HepG2 (cell line): Measurements from ENCODE around the gene KLF5. TPM values are rescaled to one million over a fixed set of nuclear protein-coding genes. Genes with fewer than 3 reads are reported as not detected.

Source experiments
- ATAC-seq: fragments of 200-7000 bp; cut with Tn5 transposase; 3 replicates; pipeline ENCODE4 v1.9.1; 2020; ENCODE audit warnings: mild to moderate bottlenecking, moderate library complexity
- BruUV-seq: library from RNA; stranded (reverse); fragments of 400-500 nt; replicated peaks from 2 replicates; lab custom pipeline; 2021; lab: Mats Ljungman, UMichigan
- CTCF ChIA-PET: fragments of 300-600 bp; formaldehyde crosslinking; extraction: SDS; loops from one replicate; lab custom pipeline; 2021; ENCODE audit warnings: low total read pairs, inconsistent platforms, low intra/inter-chr PET ratio; lab: Yijun Ruan, JAX
- POLR2A ChIA-PET: fragments of 350-600 bp; sonication (Branson Sonifier 250); formaldehyde crosslinking; loops from one replicate; lab custom pipeline; 2020; ENCODE audit warnings: antibody characterized with exemption, inconsistent platforms; lab: Yijun Ruan, JAX
- DNase-seq: peaks from one replicate; pipeline ENCODE4 v3.0.0-alpha.2; 2015; ENCODE audit warnings: low spot score
- FAIRE-seq: peaks from 3 replicates; lab custom pipeline; 2011; peaks lifted over from hg19 to GRCh38; lab: Jason Lieb, UNC
- H2AFZ ChIP-seq: one replicate; pipeline ENCODE4 v1.6.1; 2011; ENCODE audit warnings: low read length, inconsistent platforms
- H3K27ac ChIP-seq: fragments of 300-600 bp; 3 replicates; pipeline ENCODE4 v1.8.0; 2011; ENCODE audit warnings: mixed run types, mild to moderate bottlenecking, mixed read lengths, low read length, inconsistent platforms; ENCODE audit not compliant: insufficient read depth; ENCODE audit errors: extremely low read length
- H3K27me3 ChIP-seq, 2 experiments: fragments of 200-600 bp in 1 of 2; 2 replicates in 1 of 2; 3 replicates in 1 of 2; pipeline versions ENCODE4 v1.6.0 to v1.8.0; 2011; ENCODE audit warnings: low read length in 2 of 2, mild to moderate bottlenecking in 2 of 2, moderate library complexity in 2 of 2, inconsistent platforms in 1 of 2; ENCODE audit not compliant: insufficient read depth in 2 of 2, control insufficient read depth in 1 of 2
- H3K36me3 ChIP-seq, 2 experiments: fragments of 200-600 bp in 1 of 2; replicated peaks in 1 of 2; 2 replicates in 1 of 2; 3 replicates in 1 of 2; pipeline versions ENCODE4 v1.5.1 to v1.8.0; 2011; ENCODE audit warnings: low read length in 2 of 2, inconsistent platforms in 1 of 2; ENCODE audit not compliant: insufficient read depth in 2 of 2, control insufficient read depth in 1 of 2
- H3K4me1 ChIP-seq: 2 replicates; pipeline ENCODE4 v1.5.1; 2012; ENCODE audit warnings: low read length, inconsistent platforms; ENCODE audit not compliant: insufficient read depth
- H3K4me2 ChIP-seq: 2 replicates; pipeline ENCODE4 v1.6.0; 2011; ENCODE audit warnings: low read depth, low read length, inconsistent platforms
- H3K4me3 ChIP-seq, 3 experiments: fragments of 200-600 bp in 1 of 3; sonication (generic), shearing (Covaris generic) in 1 of 3; replicated peaks in 1 of 3; 2 replicates each; pipeline ENCODE4 v1.5.1; 2011 to 2016; ENCODE audit warnings: low read length in 3 of 3, inconsistent platforms in 2 of 3, low read depth in 2 of 3, mild to moderate bottlenecking in 2 of 3, control low read depth in 1 of 3, mixed read lengths in 1 of 3; ENCODE audit not compliant: insufficient read depth in 1 of 3
- H3K79me2 ChIP-seq: one replicate; pipeline ENCODE4 v1.6.1; 2011; ENCODE audit warnings: low read length, inconsistent platforms; ENCODE audit not compliant: insufficient read depth
- H3K9ac ChIP-seq: 2 replicates; pipeline ENCODE4 v1.6.0; 2011; ENCODE audit warnings: mild to moderate bottlenecking, low read depth, low read length, inconsistent platforms; ENCODE audit not compliant: insufficient read depth
- H3K9me3 ChIP-seq: 2 replicates; pipeline ENCODE4 v1.5.1; 2012; ENCODE audit warnings: mild to moderate bottlenecking, low read length
- H4K20me1 ChIP-seq: 2 replicates; pipeline ENCODE4 v1.6.0; 2011; ENCODE audit warnings: inconsistent platforms, mild to moderate bottlenecking, low read length, moderate library complexity; ENCODE audit not compliant: insufficient read depth
- CREBL2 ChIP-seq: sonication (generic); formaldehyde crosslinking; IDR thresholded peaks from 2 replicates; pipeline ENCODE4 v1.8.1; 2023; ENCODE audit warnings: missing genetic modification reagents, mild to moderate bottlenecking, borderline replicate concordance
- HOXA7 ChIP-seq: sonication (generic); formaldehyde crosslinking; IDR thresholded peaks from 2 replicates; pipeline ENCODE4 v1.8.1; 2022; ENCODE audit warnings: mild to moderate bottlenecking, missing genetic modification reagents, moderate library complexity
- KLF9 ChIP-seq: IDR thresholded peaks from 2 replicates; pipeline ENCODE4 v1.6.1; 2016; ENCODE audit warnings: low read depth
- MAZ ChIP-seq, 2 experiments: sonication (generic) in 1 of 2; formaldehyde crosslinking in 1 of 2; IDR thresholded peaks; 2 replicates each; pipeline versions ENCODE4 v1.5.0 to v1.6.1; 2012 to 2020; ENCODE audit warnings: low read depth in 2 of 2, mild to moderate bottlenecking in 2 of 2, borderline replicate concordance in 1 of 2, improper control_type of control experiment in 1 of 2, low read length in 1 of 2, missing genetic modification reagents in 1 of 2, moderate library complexity in 1 of 2
- MIER2 ChIP-seq: IDR thresholded peaks from 2 replicates; pipeline ENCODE4 v1.6.1; 2016; ENCODE audit warnings: missing biosample characterization, missing genetic modification reagents
- MTA3 ChIP-seq: sonication (generic); formaldehyde crosslinking; IDR thresholded peaks from 2 replicates; pipeline ENCODE4 v1.4.0; 2020; ENCODE audit warnings: missing genetic modification reagents
- MXD4 ChIP-seq: IDR thresholded peaks from 2 replicates; pipeline ENCODE4 v1.6.1; 2016; ENCODE audit warnings: mild to moderate bottlenecking, missing biosample characterization, missing genetic modification reagents
- PHF21A ChIP-seq: sonication (generic); formaldehyde crosslinking; IDR thresholded peaks from 2 replicates; pipeline ENCODE4 v1.5.0; 2020; ENCODE audit warnings: mild to moderate bottlenecking, missing genetic modification reagents
- SSRP1 ChIP-seq: IDR thresholded peaks from 2 replicates; pipeline ENCODE4 v1.6.1; 2016; ENCODE audit warnings: control low read depth
- ZFP36L1 ChIP-seq: sonication (generic); formaldehyde crosslinking; IDR thresholded peaks from 2 replicates; pipeline ENCODE4 v1.8.0; 2022; ENCODE audit warnings: mild to moderate bottlenecking, missing genetic modification reagents, moderate library complexity
- ZNF207 ChIP-seq: fragments of 450-650 bp; IDR thresholded peaks from 2 replicates; pipeline ENCODE4 v1.6.1; 2016; ENCODE audit warnings: antibody characterized with exemption, borderline replicate concordance
- ZNF318 ChIP-seq: sonication (generic); formaldehyde crosslinking; IDR thresholded peaks from 2 replicates; pipeline ENCODE4 v1.4.0; 2020; ENCODE audit warnings: mild to moderate bottlenecking, missing genetic modification reagents
- WGBS: methylation state at CpG from one replicate; pipeline ENCODE4 v1.1.6; 2017; ENCODE audit warnings: low lambda C conversion rate; 5-methylcytosine and 5-hydroxymethylcytosine counted together
- in situ Hi-C: cut with HindIII; loops from 2 replicates; pipeline ENCODE4 v1.10.0; 2017; ENCODE audit warnings: low pct_unique_long_range_greater_than_20kb; ENCODE audit not compliant: extremely low pct_ligation_motif_present
- intact Hi-C: fragments of 100-400 bp; cut with micrococcal nuclease; formaldehyde crosslinking; loops from one replicate; pipeline ENCODE4 v1.10.0; 2022; ENCODE audit not compliant: unreplicated experiment
- polyA plus RNA-seq, 8 experiments: library from polyadenylated mRNA; depleted of rRNA in 3 of 8; stranded (reverse) in 7 of 8; unstranded in 1 of 8; fragments of >200 nt; fragmentation: Illumina TruSeq in 4 of 8; extraction: Trizol in 4 of 8; gene quantifications; 2 replicates each; pipeline versions ENCODE4 v1.2.1 to v1.2.3, GENCODE V29; 2011 to 2016; ENCODE audit warnings: low read depth in 4 of 8, missing spikeins in 1 of 8, mixed read lengths in 1 of 8; ENCODE audit not compliant: insufficient read depth in 1 of 8
- total RNA-seq, 5 experiments: library from RNA; depleted of rRNA; stranded (reverse); fragments of >200 nt; fragmentation: Illumina TruSeq; extraction: Trizol; gene quantifications; 2 replicates each; pipeline ENCODE4 v1.2.3, GENCODE V29; 2016; ENCODE audit warnings: low read depth in 1 of 5
- TF ChIP-seq, protein P1 (sequence below): sonication (generic); formaldehyde crosslinking; IDR thresholded peaks from 2 replicates; pipeline ENCODE4 v1.4.0; 2020; ENCODE audit warnings: mild to moderate bottlenecking, missing genetic modification reagents
- TF ChIP-seq, protein P2 (sequence below): fragments of 450-650 bp; IDR thresholded peaks from 2 replicates; pipeline ENCODE4 v1.6.1; 2017

KLF5 gene
- total and polyA plus RNA-seq, 2 of the 13 experiments (the other 11 are each of a cell fraction or from before 2014, with no cell fraction given) = 1.7 to 9.2 TPM

DNA sequence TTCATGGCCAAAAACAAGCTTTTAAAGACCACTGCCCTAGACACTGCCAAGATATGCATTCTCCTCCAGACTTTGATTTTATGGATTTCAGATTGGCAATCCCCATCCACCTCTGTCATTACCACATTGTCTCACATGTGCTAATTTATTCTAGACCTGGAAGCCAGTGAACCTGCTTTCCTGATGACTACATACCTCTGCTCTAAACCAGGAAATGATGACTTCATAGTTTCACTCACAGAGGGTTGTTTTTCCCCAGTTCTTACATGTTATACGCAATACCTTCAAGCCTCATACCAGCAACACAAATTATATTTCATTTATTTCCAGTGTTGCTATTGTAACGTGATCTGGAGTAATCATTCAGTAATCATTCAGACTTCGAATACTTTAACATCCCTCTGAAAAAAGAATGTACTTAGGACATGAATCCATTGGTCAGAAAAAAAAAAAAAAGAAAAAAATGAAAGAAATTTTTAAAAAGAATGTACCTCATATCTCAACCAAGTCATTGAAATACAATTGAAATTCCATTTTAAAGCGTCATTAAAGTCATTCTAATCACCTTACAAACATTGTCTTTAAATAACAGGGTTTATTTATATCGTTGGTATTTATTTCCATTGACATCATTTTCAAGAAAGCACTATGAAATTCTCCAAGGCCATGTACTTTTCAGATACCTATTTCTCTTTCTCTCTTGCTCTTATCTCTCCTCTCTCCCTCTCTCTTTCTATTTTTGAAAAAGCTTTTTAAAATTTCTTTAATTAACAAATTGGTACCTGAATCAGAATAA is 33.4 kb upstream of the KLF5 start:
- Histone ChIP-seq H3K9me3 (no peaks in the 10 kb centered on the region), H3K9ac (no peak overlapping the region), H3K27me3 (no peaks in the 10 kb centered on the region), H3K36me3 (no peaks in the 10 kb centered on the region), H2AFZ (no peak overlapping the region), H3K4me1 (no peaks in the 10 kb centered on the region), H3K79me2 (no peaks in the 10 kb centered on the region), H4K20me1 (no peaks in the 10 kb centered on the region), H3K4me3 (no peak overlapping the region), H3K27ac (no peak overlapping the region), H3K4me2 (no peak overlapping the region)
- BruUV-seq = no TSS peak
- DNase-seq (no peak), ATAC-seq (no peak), FAIRE-seq (no peak)
- ChIA-PET CTCF (no interaction called here), POLR2A (no interaction called here)
- WGBS = 30% methylated on average over 5 of the region's 5 CpGs
- intact Hi-C loops (no loop called here), in situ Hi-C loops (no loop called here)
- TF ChIP-seq MAZ (IDR thresholded peaks at IDR 0.05; ENCODE audit: borderline replicate concordance, low read depth, low read length) (no peak), MAZ (CRISPR knock-in tag; IDR thresholded peaks at IDR 0.05; ENCODE audit: low read depth) (no peak), CREBL2 (CRISPR knock-in tag) (no peak), ZNF207 (no peak), SSRP1 (CRISPR knock-in tag) (no peak), HOXA7 (CRISPR knock-in tag) (no peak), PHF21A (CRISPR knock-in tag) (no peak), MTA3 (CRISPR knock-in tag) (no peak), ZNF318 (no peak), KLF9 (CRISPR knock-in tag) (no peak), ZFP36L1 (no peak), MIER2 (CRISPR knock-in tag) (no peak), MXD4 (no peak)
- TF ChIP-seq, protein P1, sequence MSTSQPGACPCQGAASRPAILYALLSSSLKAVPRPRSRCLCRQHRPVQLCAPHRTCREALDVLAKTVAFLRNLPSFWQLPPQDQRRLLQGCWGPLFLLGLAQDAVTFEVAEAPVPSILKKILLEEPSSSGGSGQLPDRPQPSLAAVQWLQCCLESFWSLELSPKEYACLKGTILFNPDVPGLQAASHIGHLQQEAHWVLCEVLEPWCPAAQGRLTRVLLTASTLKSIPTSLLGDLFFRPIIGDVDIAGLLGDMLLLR (CRISPR knock-in tag) = no peak
- TF ChIP-seq, protein P2, sequence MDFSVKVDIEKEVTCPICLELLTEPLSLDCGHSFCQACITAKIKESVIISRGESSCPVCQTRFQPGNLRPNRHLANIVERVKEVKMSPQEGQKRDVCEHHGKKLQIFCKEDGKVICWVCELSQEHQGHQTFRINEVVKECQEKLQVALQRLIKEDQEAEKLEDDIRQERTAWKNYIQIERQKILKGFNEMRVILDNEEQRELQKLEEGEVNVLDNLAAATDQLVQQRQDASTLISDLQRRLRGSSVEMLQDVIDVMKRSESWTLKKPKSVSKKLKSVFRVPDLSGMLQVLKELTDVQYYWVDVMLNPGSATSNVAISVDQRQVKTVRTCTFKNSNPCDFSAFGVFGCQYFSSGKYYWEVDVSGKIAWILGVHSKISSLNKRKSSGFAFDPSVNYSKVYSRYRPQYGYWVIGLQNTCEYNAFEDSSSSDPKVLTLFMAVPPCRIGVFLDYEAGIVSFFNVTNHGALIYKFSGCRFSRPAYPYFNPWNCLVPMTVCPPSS = no peak
